HG03196 (cell line): ENCODE measurements around the gene ADGRA3.
"Not testable (repeated sequence)": the region's sequence is repeated elsewhere in the genome, so short reads cannot be mapped to it uniquely, and the experiment has no call there.

Experiments
- ATAC-seq: cut with Tn5 transposase; IDR thresholded peaks from one replicate; pipeline ENCODE4 v1.9.1; 2021; ENCODE audit not compliant: unreplicated experiment

The ADGRA3 gene

DNA sequence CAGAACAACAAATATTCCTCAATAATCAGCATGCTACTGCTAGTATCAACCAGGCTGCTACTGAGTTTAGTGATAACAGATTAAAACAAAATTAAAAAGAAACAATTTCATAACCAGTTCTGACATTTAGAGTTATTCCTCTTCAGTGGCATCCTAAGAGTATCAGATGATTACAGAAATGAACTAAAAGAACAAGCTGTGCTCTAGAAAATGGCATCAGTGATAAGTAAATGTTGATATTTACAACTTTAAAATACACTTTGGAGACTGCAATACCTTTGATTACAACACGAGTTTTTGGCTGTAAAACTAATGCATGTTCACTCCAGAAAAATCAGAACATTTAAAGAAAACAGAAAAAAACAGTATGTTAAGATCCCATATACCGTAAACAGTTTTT, 72.9 kb downstream of the ADGRA3 start:
- ATAC-seq, result no peak

DNA sequence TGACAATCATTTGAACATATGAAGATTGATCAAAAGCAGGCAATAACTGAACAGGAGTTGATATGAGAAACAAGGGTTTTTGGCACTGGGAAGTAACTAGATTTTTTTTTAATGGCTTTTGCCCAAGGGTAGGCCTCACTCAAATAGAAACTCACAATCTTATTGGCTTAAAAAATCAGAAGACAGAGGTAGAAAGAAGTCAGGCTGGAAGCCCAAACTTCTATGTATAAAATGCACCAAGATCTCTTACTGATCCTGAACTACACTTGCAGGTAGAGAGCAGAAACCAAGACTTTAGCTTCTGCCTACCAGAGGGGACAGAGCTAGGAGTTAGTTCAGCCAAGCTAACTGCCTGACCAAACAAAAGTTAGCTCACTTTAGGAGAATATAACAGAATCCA, 74.9 kb downstream of the ADGRA3 start:
- no peak for ATAC-seq

GRCh38 chr4:22439947-22440346, 75.9 kb downstream of the ADGRA3 start:
- ATAC-seq, result no peak

GRCh38 chr4:22435652-22436051, 80.2 kb downstream of the ADGRA3 start:
- ATAC-seq, result no peak

- no peak for ATAC-seq
Observed at GRCh38 chr4:22434895-22435294, 81.0 kb downstream of the ADGRA3 start.

- no peak for ATAC-seq
Observed at GRCh38 chr4:22430626-22431025, 85.2 kb downstream of the ADGRA3 start.

GRCh38 chr4:22428441-22428840, 87.4 kb downstream of the ADGRA3 start:
- no peak for ATAC-seq

DNA sequence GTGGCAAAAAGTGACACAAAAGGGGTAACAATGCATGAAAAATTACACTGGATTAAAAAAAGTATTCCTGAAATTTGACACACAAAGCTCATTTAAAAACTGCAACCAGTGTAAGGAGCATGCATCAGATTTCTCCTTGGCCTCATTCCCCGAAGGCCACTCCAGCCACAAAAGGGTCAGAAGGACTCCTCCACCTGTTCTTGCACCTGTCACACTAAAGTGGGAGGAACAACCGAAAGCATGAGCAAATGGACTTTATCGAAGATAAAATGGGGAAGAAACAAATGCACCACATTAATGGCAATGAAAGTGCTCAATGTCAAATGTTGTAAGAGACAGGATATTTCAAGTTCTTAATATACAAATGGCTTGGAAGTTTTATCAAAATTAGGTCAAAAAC, 88.2 kb downstream of the ADGRA3 start:
- no peak for ATAC-seq

- ATAC-seq, result no peak
Observed at GRCh38 chr4:22420291-22420690, 95.6 kb downstream of the ADGRA3 start.

DNA sequence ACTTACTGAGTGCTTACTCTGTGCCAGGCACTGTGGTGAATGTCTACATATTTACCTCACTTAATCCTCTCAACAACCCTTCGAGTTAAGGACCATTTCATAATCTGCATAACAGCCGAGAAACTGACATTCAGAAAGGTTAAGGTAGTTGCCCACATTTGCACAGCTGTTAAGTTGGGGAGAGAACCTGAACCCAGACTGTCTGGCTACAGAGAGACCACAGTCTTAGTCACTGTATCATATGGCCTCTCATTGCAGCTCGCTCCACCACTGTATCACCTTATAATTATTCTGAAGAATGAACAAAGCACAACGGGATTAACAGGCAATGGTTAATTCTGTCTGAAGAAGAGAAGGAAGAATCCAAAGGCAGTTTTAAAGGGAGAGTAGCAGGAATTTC, 98.5 kb downstream of the ADGRA3 start:
- ATAC-seq, result no peak

DNA sequence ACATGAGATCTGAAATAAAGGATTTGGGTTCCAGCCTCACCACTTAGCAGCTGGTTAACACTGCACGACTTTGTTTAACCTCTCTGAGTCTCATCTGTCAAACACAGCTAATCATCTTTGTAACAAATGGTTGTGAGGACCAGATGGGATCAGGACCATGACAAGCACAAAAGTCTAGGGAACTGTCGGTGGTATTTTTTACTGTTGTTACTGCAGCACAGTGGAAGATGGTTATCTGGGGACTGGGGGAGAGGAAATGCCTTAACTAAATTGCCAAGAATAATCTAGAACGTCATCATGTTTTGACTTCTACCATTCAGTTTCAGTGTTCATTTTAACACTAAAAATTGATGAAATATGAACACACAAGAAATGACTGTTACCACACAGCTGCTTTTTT, 99.5 kb downstream of the ADGRA3 start:
- no peak for ATAC-seq

DNA sequence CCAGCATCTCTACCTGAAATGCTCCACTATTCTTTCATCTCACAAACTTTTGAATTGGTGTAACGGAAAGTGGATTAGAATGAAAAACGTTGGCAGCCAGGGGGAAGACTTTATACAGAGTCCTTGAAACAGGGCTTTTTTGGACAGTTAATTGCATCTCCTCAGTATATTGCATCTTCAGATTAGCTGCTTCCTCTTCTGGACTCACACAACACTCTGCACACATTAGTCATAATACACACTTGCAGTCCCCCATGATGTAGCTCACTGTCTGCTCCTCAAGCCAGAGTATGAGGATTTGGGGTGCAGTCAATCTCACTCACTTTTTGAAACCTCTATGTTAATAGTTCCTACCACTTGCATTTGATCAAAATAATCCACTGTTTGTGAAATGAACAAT, 101.0 kb downstream of the ADGRA3 start:
- no peak for ATAC-seq

DNA sequence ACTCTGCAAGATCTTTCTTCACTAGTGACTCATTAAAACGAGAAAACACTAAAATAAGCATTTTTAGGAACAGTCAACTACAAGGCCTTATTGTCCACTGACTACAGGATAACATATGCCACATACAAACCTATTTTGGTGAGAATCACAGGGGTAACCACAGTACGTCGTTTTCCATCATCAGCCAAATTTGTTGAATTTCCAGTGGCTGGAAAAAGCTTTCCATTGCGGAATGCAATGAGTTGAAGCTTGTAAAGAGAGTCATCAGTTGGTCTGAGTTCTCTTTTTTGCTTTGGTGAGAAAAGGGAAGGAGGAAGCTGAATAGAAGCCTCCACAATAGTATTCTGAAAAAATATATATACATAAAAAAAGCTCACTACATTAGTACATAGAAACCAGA, 102.4 kb downstream of the ADGRA3 start:
- ATAC-seq, result no peak

DNA sequence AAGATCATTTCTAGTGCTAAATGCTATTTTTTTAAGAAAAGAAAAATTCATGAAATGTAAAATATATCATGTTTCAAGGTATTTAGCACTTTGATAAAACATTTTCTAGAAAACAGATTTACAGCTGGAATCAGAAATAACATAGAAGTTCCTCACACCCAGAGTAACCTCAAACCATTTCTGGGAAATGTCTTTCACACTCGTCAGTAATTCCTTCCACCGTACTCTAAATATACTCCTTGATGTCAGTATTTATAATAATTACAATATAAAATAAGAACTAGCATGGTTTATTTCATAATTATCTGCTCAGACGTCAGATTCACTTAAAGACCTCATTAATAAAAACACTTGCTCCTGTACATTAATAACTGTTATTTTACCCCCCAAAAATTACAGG, 103.9 kb downstream of the ADGRA3 start:
- ATAC-seq, result no peak

DNA sequence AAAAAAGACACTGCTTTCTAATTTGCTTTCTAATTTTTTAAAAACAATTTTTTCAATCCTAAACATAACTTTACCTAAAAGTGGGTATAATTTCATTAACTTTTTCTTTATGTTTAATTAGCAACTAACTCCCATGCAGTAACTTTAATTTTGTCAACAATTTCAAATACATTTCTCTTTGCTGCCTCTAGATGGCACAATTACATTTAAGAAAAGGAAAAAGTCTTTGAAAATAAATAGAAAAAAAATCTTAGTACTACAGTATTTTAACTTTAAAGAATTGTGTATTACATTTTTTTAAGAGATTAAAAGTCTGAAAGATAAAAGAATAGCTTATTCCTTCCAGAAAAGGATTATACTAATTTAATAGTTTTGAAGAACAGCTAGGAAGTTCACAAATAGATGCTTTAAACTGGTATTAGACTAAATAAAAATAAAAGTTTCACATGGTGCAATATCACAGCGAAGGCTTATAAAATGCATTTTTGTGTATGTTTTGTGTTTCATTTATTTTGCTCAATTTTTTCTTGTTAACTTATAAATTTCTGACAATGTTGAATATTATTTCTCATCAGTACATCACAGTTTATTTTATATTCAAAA, 105.1 kb downstream of the ADGRA3 start:
- no peak for ATAC-seq

DNA sequence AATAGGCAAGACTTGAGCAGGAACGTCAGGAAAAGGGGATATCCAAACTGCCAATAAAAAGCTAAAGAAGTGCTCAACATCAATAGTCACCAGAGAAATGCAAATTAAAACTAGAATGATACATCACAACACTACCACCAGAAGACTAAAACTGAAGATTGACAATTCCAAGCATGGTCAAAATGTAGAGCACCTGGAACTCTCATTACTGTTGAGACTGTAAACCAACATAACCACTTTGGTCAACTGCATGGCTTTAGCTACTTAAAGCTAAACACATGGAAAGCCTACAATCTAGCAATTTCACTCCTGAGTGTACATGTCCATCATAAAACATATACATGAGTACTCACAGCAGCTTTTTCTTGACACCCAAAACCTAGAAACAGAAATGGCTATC, 107.4 kb downstream of the ADGRA3 start:
- no peak for ATAC-seq

GRCh38 chr4:22407361-22407760, 108.5 kb downstream of the ADGRA3 start:
- no peak for ATAC-seq

DNA sequence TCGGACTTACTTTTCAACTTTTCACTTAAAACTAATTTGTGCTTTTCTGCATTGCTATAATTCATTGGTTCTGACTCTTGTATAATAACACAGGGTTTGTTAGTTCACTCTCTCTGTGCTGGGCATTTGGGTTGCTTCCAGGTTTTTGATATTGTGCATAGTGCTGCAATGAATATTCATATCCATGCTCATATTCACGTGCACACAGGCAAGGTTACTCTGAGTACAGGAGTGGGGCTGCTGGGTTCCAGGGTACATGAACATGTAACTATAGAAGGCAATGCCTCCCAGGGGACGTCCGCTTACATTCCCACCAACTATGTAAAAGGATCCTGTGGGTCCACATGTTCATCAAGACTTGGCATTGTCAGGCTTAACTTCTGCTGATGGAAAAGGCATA, 117.2 kb downstream of the ADGRA3 start:
- ATAC-seq, result no peak

DNA sequence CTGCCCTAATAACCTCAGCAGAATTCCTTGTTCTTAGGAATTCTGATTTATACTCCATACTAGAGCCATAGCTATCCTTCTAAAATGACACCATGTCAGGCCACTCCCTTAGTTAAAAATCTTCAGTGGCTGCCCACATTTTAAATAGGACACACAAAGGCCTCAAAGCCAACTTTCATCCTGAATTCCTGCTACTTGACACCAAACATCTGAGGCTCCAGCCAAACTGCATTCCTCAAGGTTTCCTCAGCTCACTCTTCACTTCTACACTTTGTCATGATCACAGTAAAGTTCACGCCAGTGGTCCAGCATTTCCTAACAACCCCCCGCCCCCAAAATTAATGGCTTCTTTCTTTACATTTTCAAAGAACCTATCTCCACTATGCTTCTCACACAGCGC, 124.3 kb downstream of the ADGRA3 start:
- no peak for ATAC-seq

- peak; percentile 63 for ATAC-seq
Observed at GRCh38 chr4:22389240-22389870, 126.5 kb downstream of the ADGRA3 start.

DNA sequence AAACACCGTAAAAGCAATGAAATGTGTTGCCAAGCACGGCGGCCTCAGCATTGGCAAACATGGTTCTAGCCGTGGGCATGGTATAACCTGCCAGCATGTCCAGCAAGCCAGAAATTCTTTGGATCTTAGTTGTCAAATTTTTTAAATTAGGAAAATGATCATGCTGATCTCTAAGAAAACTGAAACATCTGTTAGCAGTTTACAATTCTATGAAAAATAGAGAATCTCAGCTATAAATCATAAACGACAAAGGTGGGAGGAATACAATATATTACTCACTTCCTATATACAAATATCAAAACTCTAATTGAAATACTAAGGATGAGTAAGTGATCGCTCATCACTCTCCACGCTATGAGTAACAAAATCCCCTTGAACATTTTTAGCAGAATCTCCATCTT, 130.3 kb downstream of the ADGRA3 start:
- no peak for ATAC-seq

DNA sequence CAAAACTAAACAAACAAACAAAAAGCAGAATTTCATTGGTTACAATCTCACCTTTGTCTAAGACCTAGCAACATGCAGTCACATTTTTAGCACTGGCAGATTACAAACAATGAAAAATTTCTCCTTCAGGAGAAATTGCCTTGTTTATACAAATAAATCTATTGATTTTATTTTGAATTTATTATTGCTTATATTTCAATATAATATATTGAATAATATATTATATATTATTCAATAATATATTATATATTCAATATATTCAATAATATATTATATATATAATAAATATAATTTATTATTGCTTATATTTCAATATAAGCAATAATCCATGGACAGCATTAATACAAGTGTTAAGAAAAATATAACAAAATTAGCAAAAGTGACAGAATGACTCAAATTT, 131.7 kb downstream of the ADGRA3 start:
- ATAC-seq, result no peak

- not testable (repeated sequence) for ATAC-seq
Observed at GRCh38 chr4:22382216-22382615, 133.7 kb downstream of the ADGRA3 start.
